H9 (cell line): ENCODE measurements around the gene TENM4. TPM values are rescaled to one million over a fixed set of nuclear protein-coding genes. Genes with fewer than 3 reads are reported as not detected.

Experiments used
- DNase-seq: peaks from one replicate; pipeline ENCODE4 v3.0.0-alpha.2; 2017
- H2AFZ ChIP-seq: one replicate; pipeline ENCODE4 v1.6.1; 2013; ENCODE audit warnings: mild to moderate bottlenecking, low read length, control low read depth, moderate library complexity
- H2AK5ac ChIP-seq: 2 replicates; pipeline ENCODE4 v1.6.1; 2013; ENCODE audit warnings: low read length, control low read depth, mixed read lengths; ENCODE audit not compliant: insufficient read length
- H2BK120ac ChIP-seq: one replicate; pipeline ENCODE4 v1.6.1; 2013; ENCODE audit warnings: low read depth, mild to moderate bottlenecking, low read length, control low read depth, inconsistent platforms; ENCODE audit not compliant: poor library complexity, severe bottlenecking
- H2BK12ac ChIP-seq: 2 replicates; pipeline ENCODE4 v1.6.1; 2013; ENCODE audit warnings: low read length, control low read depth, mixed read lengths, low read depth; ENCODE audit not compliant: insufficient read length
- H2BK15ac ChIP-seq: 2 replicates; pipeline ENCODE4 v1.6.1; 2013; ENCODE audit warnings: low read depth, low read length, control low read depth
- H2BK20ac ChIP-seq: one replicate; pipeline ENCODE4 v1.6.1; 2013; ENCODE audit warnings: low read depth, mild to moderate bottlenecking, low read length, control low read depth, inconsistent platforms; ENCODE audit not compliant: poor library complexity, severe bottlenecking
- H2BK5ac ChIP-seq: 2 replicates; pipeline ENCODE4 v1.6.1; 2013; ENCODE audit warnings: low read length, control low read depth, mixed read lengths; ENCODE audit not compliant: insufficient read length
- H3K14ac ChIP-seq: 2 replicates; pipeline ENCODE4 v1.6.1; 2013; ENCODE audit warnings: low read length, control low read depth; ENCODE audit not compliant: insufficient read depth
- H3K18ac ChIP-seq: 2 replicates; pipeline ENCODE4 v1.6.1; 2013; ENCODE audit warnings: low read depth, mild to moderate bottlenecking, mixed read lengths, low read length, control low read depth; ENCODE audit not compliant: insufficient read length
- H3K23ac ChIP-seq: 2 replicates; pipeline ENCODE4 v1.6.1; 2013; ENCODE audit warnings: low read length, control low read depth, mixed read lengths, low read depth; ENCODE audit not compliant: insufficient read length
- H3K23me2 ChIP-seq: 2 replicates; pipeline ENCODE4 v1.6.1; 2013; ENCODE audit warnings: low read depth, mild to moderate bottlenecking, mixed read lengths, low read length, control low read depth; ENCODE audit not compliant: insufficient read length, poor library complexity, severe bottlenecking
- H3K27ac ChIP-seq: 2 replicates; pipeline ENCODE4 v1.5.1; 2013; ENCODE audit warnings: low read length, control low read depth, mixed read lengths, low read depth; ENCODE audit not compliant: insufficient read length
- H3K27me3 ChIP-seq: 2 replicates; pipeline ENCODE4 v1.6.1; 2013; ENCODE audit warnings: low read length, control low read depth, inconsistent platforms; ENCODE audit not compliant: insufficient read depth
- H3K4ac ChIP-seq: 2 replicates; pipeline ENCODE4 v1.6.1; 2013; ENCODE audit warnings: low read depth, mild to moderate bottlenecking, control low read depth, inconsistent platforms, low read length, moderate library complexity
- H3K4me1 ChIP-seq: 2 replicates; pipeline ENCODE4 v1.6.1; 2013; ENCODE audit warnings: low read length, control low read depth, inconsistent platforms; ENCODE audit not compliant: insufficient read depth
- H3K4me2 ChIP-seq: 2 replicates; pipeline ENCODE4 v1.6.1; 2013; ENCODE audit warnings: low read length, control low read depth, mixed read lengths; ENCODE audit not compliant: insufficient read length, insufficient read depth
- H3K56ac ChIP-seq: 2 replicates; pipeline ENCODE4 v1.6.1; 2013; ENCODE audit warnings: low read depth, mild to moderate bottlenecking, mixed read lengths, low read length, control low read depth; ENCODE audit not compliant: insufficient read length
- H3K79me1 ChIP-seq: 2 replicates; pipeline ENCODE4 v1.6.1; 2013; ENCODE audit warnings: low read depth, mild to moderate bottlenecking, moderate library complexity, low read length, control low read depth, inconsistent platforms; ENCODE audit not compliant: insufficient read depth, poor library complexity, severe bottlenecking
- H3K79me2 ChIP-seq: 2 replicates; pipeline ENCODE4 v1.6.1; 2013; ENCODE audit warnings: low read length, control low read depth, inconsistent platforms; ENCODE audit not compliant: insufficient read depth
- H3K9ac ChIP-seq: 2 replicates; pipeline ENCODE4 v1.6.1; 2013; ENCODE audit warnings: low read length, control low read depth, mixed read lengths; ENCODE audit not compliant: insufficient read length; ENCODE audit errors: extremely low read depth
- H3K9me3 ChIP-seq: one replicate; pipeline ENCODE4 v1.6.1; 2013; ENCODE audit warnings: low read depth, low read length, inconsistent platforms; ENCODE audit not compliant: control insufficient read depth
- H3T11ph ChIP-seq: one replicate; pipeline ENCODE4 v1.6.1; 2013; ENCODE audit warnings: mild to moderate bottlenecking, low read length, control low read depth, inconsistent platforms
- H4K20me1 ChIP-seq: one replicate; pipeline ENCODE4 v1.6.1; 2013; ENCODE audit not compliant: control insufficient read depth, insufficient read length, insufficient read depth
- H4K5ac ChIP-seq: 2 replicates; pipeline ENCODE4 v1.6.1; 2013; ENCODE audit warnings: low read depth, mild to moderate bottlenecking, mixed read lengths, low read length, control low read depth; ENCODE audit not compliant: insufficient read length
- H4K8ac ChIP-seq: replicated peaks from 2 replicates; pipeline ENCODE4 v1.6.1; 2013; ENCODE audit warnings: low read length, control low read depth, mixed read lengths, low read depth; ENCODE audit not compliant: insufficient read length
- H4K91ac ChIP-seq: 2 replicates; pipeline ENCODE4 v1.6.1; 2013; ENCODE audit warnings: low read depth, mild to moderate bottlenecking, moderate library complexity, mixed read lengths, low read length, control low read depth; ENCODE audit not compliant: insufficient read length
- H3K27ac Mint-ChIP-seq, 3 experiments: 2 replicates in 2 of 3; 3 replicates in 1 of 3; pipeline ENCODE4 v1.8.0; 2020 to 2021; ENCODE audit warnings: mixed read lengths in 3 of 3, mild to moderate bottlenecking in 1 of 3, moderate library complexity in 1 of 3
- H3K27me3 Mint-ChIP-seq: 2 replicates; pipeline ENCODE4 v1.8.0; 2021; ENCODE audit warnings: low read depth, mild to moderate bottlenecking, moderate library complexity, mixed read lengths
- H3K36me3 Mint-ChIP-seq, 3 experiments: 2 replicates in 2 of 3; 3 replicates in 1 of 3; pipeline ENCODE4 v1.8.0; 2020 to 2021; ENCODE audit warnings: low read depth in 3 of 3, mixed read lengths in 3 of 3; ENCODE audit not compliant: insufficient read depth in 1 of 3
- H3K4me1 Mint-ChIP-seq, 2 experiments: 2 replicates each; pipeline ENCODE4 v1.8.0; 2020; ENCODE audit warnings: mixed read lengths in 2 of 2
- H3K4me3 Mint-ChIP-seq, 2 experiments: 2 replicates in 1 of 2; 3 replicates in 1 of 2; pipeline ENCODE4 v1.8.0; 2020 to 2021; ENCODE audit warnings: mild to moderate bottlenecking in 2 of 2, mixed read lengths in 2 of 2, moderate library complexity in 1 of 2
- H3K9me3 Mint-ChIP-seq, 2 experiments: 2 replicates in 1 of 2; 3 replicates in 1 of 2; pipeline ENCODE4 v1.8.0; 2020; ENCODE audit warnings: mild to moderate bottlenecking in 2 of 2, mixed read lengths in 2 of 2, moderate library complexity in 1 of 2
- WGBS: extraction: QIAGEN DNeasy Blood & Tissue Kit; methylation state at CpG from one replicate; pipeline ENCODE4 v1.1.7; 2013; ENCODE audit warnings: missing lambda C conversion rate, low lambda C conversion rate, mixed read lengths; ENCODE audit not compliant: insufficient read length; ENCODE audit errors: extremely low coverage; 5-methylcytosine and 5-hydroxymethylcytosine counted together
- total RNA-seq: library from RNA; stranded (reverse); gene quantifications from 2 replicates; pipeline ENCODE4 v1.2.1, GENCODE V29; 2021
- TF ChIP-seq, protein P1 (sequence below): fragments of 200-600 bp; sonication (generic); conservative IDR thresholded peaks from 3 replicates; pipeline ENCODE4 v1.8.0; 2021; ENCODE audit warnings: antibody characterized with exemption, mild to moderate bottlenecking

The TENM4 gene
- total RNA-seq, 1 experiment from 2014 or later = 4.6 TPM

DNA sequence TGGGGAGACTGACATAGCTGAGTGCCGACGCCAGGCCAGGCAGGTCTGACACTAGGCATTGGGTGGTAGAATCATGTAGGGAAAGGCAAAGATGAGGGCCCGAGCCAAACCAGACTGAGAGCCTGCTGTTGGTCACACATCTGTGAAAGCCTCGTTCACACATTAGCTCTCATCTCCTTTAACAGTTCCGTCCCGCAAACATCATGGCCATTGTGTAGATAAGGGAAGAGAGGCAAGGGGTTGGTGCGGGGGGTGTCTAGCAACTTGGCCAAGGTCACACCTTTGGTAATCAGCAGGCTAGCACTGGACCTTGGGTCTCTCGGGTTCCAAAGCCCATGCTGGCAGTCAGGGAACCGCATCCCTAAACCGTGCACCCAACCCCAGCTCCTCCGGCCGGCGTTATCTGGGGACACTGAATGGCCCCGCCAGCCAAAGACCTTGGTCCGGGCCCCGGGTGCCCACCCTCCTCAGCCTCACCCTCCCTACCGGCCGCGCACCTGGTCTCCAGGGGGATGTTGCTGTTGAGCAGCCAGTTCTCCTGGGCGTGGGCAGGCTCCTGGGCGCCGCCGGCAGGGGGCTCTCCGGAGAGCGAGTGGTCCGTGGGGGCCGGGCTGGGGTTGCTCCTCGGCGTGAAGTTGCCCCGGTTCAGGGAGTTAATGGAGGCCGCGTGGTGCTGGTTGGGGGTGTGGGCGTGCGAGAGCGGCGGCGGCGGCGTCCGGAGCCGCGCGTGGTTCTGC lies 537.9 kb downstream of the TENM4 start:
- Mint-ChIP-seq H3K4me3 (no peak overlapping the region), H3K9me3 (no peaks in the 10 kb centered on the region), H3K36me3 (no peaks in the 10 kb centered on the region), H3K27me3 (peaks cover 3% of the 10 kb centered on the region), H3K4me1 (no peaks in the 10 kb centered on the region; a peak in 1 of 4 replicates), H3K27ac (peak overlapping the region in 1 of 3 experiments; percentile 79; a peak in 1 of 7 replicates)
- Histone ChIP-seq H3T11ph (no peak overlapping the region), H2BK120ac (no peak overlapping the region), H2BK20ac (no peak overlapping the region), H4K20me1 (no peaks in the 10 kb centered on the region), H3K79me1 (no peaks in the 10 kb centered on the region), H4K8ac (no peak overlapping the region), H3K4ac (no peak overlapping the region), H2BK12ac (no peak overlapping the region), H4K91ac (no peak overlapping the region), H3K27ac (no peak overlapping the region), H3K9ac (no peak overlapping the region), H3K4me1 (no peaks in the 10 kb centered on the region), H2BK15ac (no peak overlapping the region), H2AFZ (no peak overlapping the region), H3K79me2 (no peaks in the 10 kb centered on the region), H3K23me2 (no peaks in the 10 kb centered on the region), H3K14ac (no peak overlapping the region), H3K18ac (no peak overlapping the region), H2AK5ac (no peak overlapping the region), H2BK5ac (no peak overlapping the region), H4K5ac (no peak overlapping the region), H3K23ac (no peak overlapping the region), H3K56ac (no peak overlapping the region), H3K4me2 (no peak overlapping the region), H3K27me3 (no peaks in the 10 kb centered on the region), H3K9me3 (no peaks in the 10 kb centered on the region)
- no CpG with 5 or more reads among the region's 43 CpGs for WGBS
- peak; percentile 58 for DNase-seq
- TF ChIP-seq, protein P1, sequence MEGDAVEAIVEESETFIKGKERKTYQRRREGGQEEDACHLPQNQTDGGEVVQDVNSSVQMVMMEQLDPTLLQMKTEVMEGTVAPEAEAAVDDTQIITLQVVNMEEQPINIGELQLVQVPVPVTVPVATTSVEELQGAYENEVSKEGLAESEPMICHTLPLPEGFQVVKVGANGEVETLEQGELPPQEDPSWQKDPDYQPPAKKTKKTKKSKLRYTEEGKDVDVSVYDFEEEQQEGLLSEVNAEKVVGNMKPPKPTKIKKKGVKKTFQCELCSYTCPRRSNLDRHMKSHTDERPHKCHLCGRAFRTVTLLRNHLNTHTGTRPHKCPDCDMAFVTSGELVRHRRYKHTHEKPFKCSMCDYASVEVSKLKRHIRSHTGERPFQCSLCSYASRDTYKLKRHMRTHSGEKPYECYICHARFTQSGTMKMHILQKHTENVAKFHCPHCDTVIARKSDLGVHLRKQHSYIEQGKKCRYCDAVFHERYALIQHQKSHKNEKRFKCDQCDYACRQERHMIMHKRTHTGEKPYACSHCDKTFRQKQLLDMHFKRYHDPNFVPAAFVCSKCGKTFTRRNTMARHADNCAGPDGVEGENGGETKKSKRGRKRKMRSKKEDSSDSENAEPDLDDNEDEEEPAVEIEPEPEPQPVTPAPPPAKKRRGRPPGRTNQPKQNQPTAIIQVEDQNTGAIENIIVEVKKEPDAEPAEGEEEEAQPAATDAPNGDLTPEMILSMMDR = no peak; the same call in 2 of the 3 replicates
